ENCODE data around the gene AACS. TPM values are rescaled to one million over a fixed set of nuclear protein-coding genes. Genes with fewer than 3 reads are reported as not detected.

The AACS gene
- total and polyA plus RNA-seq, 2 of the 4 experiments (the other 2 are of a cell fraction), result 22.0 to 24.9 TPM

- H4K91ac ChIP-seq (ENCODE audit: insufficient read depth, low read depth, low read length), result no peak overlapping the region
- no peaks in the 10 kb centered on the region for H3K79me1 ChIP-seq (ENCODE audit: low read depth in 1 of 2, low read length in 2 of 2)
- dilution Hi-C loops (cut with HindIII; ENCODE audit: low sequenced_read_pairs, unreplicated experiment) (no loop called here), in situ Hi-C loops (cut with MboI; ENCODE audit: low sequenced_read_pairs) (no loop called here), intact Hi-C loops (cut with micrococcal nuclease) (no loop called here)
- H3K56ac ChIP-seq (ENCODE audit: extremely low read depth, insufficient read depth, low read length), result no peak overlapping the region
- no peak overlapping the region for H3K9ac ChIP-seq (ENCODE audit: low read depth, low read length)
- WGBS, 2 experiments (ENCODE audit: extremely low coverage in 2 of 2, insufficient read length in 1 of 2), result no CpG with 5 or more reads among the region's 3 CpGs
- ChIA-PET POLR2A (ENCODE audit: unreplicated experiment) (no interaction called here), CTCF (interaction anchor here (0.9 kb wide), 1 partner anchor 12 kb away, joined by 3 read pairs; no protein-coding TSS in a partner anchor)
- ATAC-seq (ENCODE audit: low read depth) (no peak), DNase-seq (no peak)
- no peak overlapping the region for H3K23ac ChIP-seq (ENCODE audit: low read depth, low read length)
- no peaks in the 10 kb centered on the region for H3K9me3 ChIP-seq (ENCODE audit: control insufficient read depth, insufficient read depth, low read length)
- H2AFZ ChIP-seq (replicated peaks; ENCODE audit: low read length, poor library complexity), result no peak overlapping the region
- no peaks in the 10 kb centered on the region; the same call in 1 of the 2 replicates for H4K20me1 ChIP-seq (ENCODE audit: insufficient read depth, low read length)
- H4K8ac ChIP-seq (ENCODE audit: low read depth in 2 of 2, low read length in 2 of 2), result no peak overlapping the region
- H3K4ac ChIP-seq (ENCODE audit: low read depth, low read length), result no peak overlapping the region
- no peak overlapping the region for H3K27ac ChIP-seq (ENCODE audit: insufficient read depth, low read length)
- H2AK5ac ChIP-seq (ENCODE audit: low read depth, low read length), result no peak overlapping the region
- no peaks in the 10 kb centered on the region for H3K27me3 ChIP-seq (ENCODE audit: control insufficient read depth, insufficient read depth, low read length)
- BruUV-seq (replicated peaks), result no TSS peak
- no peak overlapping the region for H4K5ac ChIP-seq (ENCODE audit: low read depth, low read length)
- no peak overlapping the region for H2BK5ac ChIP-seq (ENCODE audit: low read depth, low read length, poor library complexity, severe bottlenecking)
- H3K9me1 ChIP-seq (ENCODE audit: insufficient read depth, low read length), result no peaks in the 10 kb centered on the region
- H3K18ac ChIP-seq (ENCODE audit: low read depth, low read length), result no peak overlapping the region
- no peak overlapping the region for H2BK120ac ChIP-seq (ENCODE audit: low read depth, low read length)
- no peak overlapping the region for H2BK20ac ChIP-seq (ENCODE audit: low read depth, low read length)
- no peaks in the 10 kb centered on the region for H3K36me3 ChIP-seq (ENCODE audit: control insufficient read depth, insufficient read depth, low read length)
- H2BK15ac ChIP-seq (ENCODE audit: low read depth, low read length), result no peak overlapping the region
- no peak overlapping the region for H3K4me3 ChIP-seq (ENCODE audit: insufficient read depth, low read depth, low read length)
- no peak overlapping the region for H3K4me2 ChIP-seq (ENCODE audit: low read depth, low read length)
- H3K4me1 ChIP-seq (ENCODE audit: control insufficient read depth, insufficient read depth, low read length), result no peaks in the 10 kb centered on the region
- H2AK9ac ChIP-seq (replicated peaks; ENCODE audit: low read depth, low read length, poor library complexity), result no peak overlapping the region
- H3K14ac ChIP-seq (replicated peaks; ENCODE audit: low read depth, low read length), result no peak overlapping the region
- TF ChIP-seq CHD1 (IDR thresholded peaks at IDR 0.05; ENCODE audit: low read depth, low read length) (no peak), CTCF (conservative IDR thresholded peaks at IDR 0.05; ENCODE audit: low read depth, low read length) (no peak)
These were observed 106.0 kb downstream of the AACS start for GRCh38 chr12:125171267-125171666.
